WTC11 (cell line): ENCODE measurements around the gene SMG9. TPM values are rescaled to one million over a fixed set of nuclear protein-coding genes. Genes with fewer than 3 reads are reported as not detected.

Experiments used
- ATAC-seq: fragments of 200-7000 bp; cut with Tn5 transposase; 2 replicates; pipeline ENCODE4 v1.10.0; 2021; ENCODE audit warnings: mild to moderate bottlenecking, moderate library complexity
- CTCF ChIA-PET: fragments of 300-600 bp; sonication (Branson Sonifier 250); formaldehyde crosslinking; loops from one replicate; lab custom pipeline; 2021; ENCODE audit warnings: antibody characterized with exemption; lab: Charles Lee
- POLR2A ChIA-PET: fragments of 350-600 bp; sonication (Branson Sonifier 250); formaldehyde crosslinking; loops from one replicate; lab custom pipeline; 2021; ENCODE audit warnings: antibody characterized with exemption; lab: Charles Lee
- DNase-seq: peaks from one replicate; pipeline ENCODE4 v3.0.0; 2021; ENCODE audit warnings: low spot score
- H3K27ac Mint-ChIP-seq: 2 replicates; pipeline ENCODE4 v1.8.0; 2021; ENCODE audit warnings: mixed read lengths
- H3K27me3 Mint-ChIP-seq: 2 replicates; pipeline ENCODE4 v1.8.0; 2021; ENCODE audit warnings: low read depth, mild to moderate bottlenecking, moderate library complexity, mixed read lengths
- H3K36me3 Mint-ChIP-seq: 2 replicates; pipeline ENCODE4 v1.8.0; 2021; ENCODE audit warnings: mixed read lengths
- H3K4me1 Mint-ChIP-seq: 2 replicates; pipeline ENCODE4 v1.8.0; 2022; ENCODE audit warnings: mixed read lengths
- H3K4me3 Mint-ChIP-seq: 2 replicates; pipeline ENCODE4 v1.8.0; 2021; ENCODE audit warnings: mild to moderate bottlenecking, moderate library complexity, mixed read lengths
- H3K9me3 Mint-ChIP-seq: 2 replicates; pipeline ENCODE4 v1.8.0; 2021; ENCODE audit warnings: mixed read lengths
- AR ChIP-seq: fragments of 250-450 bp; sonication (Bioruptor Pico); IDR thresholded peaks from 2 replicates; pipeline ENCODE4 v1.9.0; 2021; ENCODE audit warnings: mild to moderate bottlenecking
- ATF3 ChIP-seq: sonication (generic); formaldehyde crosslinking; conservative IDR thresholded peaks from 2 replicates; pipeline ENCODE4 v1.8.1; 2022; ENCODE audit warnings: mild to moderate bottlenecking, missing genetic modification reagents
- CREB1 ChIP-seq: sonication (generic); formaldehyde crosslinking; IDR thresholded peaks from 2 replicates; pipeline ENCODE4 v1.8.0; 2023; ENCODE audit warnings: mild to moderate bottlenecking, missing genetic modification reagents
- CREM ChIP-seq: sonication (generic); formaldehyde crosslinking; IDR thresholded peaks from 2 replicates; pipeline ENCODE4 v1.8.1; 2022; ENCODE audit warnings: mild to moderate bottlenecking, missing genetic modification reagents, moderate library complexity
- E2F4 ChIP-seq: sonication (generic); formaldehyde crosslinking; IDR thresholded peaks from 2 replicates; pipeline ENCODE4 v1.8.1; 2022; ENCODE audit warnings: low read depth, mild to moderate bottlenecking, moderate library complexity, missing genetic modification reagents, borderline replicate concordance
- ERG ChIP-seq: fragments of 250-450 bp; sonication (Bioruptor Pico); IDR thresholded peaks from 2 replicates; pipeline ENCODE4 v1.8.0; 2021; ENCODE audit warnings: mild to moderate bottlenecking
- ETV6 ChIP-seq: sonication (generic); formaldehyde crosslinking; IDR thresholded peaks from 2 replicates; pipeline ENCODE4 v1.8.1; 2022; ENCODE audit warnings: mild to moderate bottlenecking, missing genetic modification reagents
- FOXP1 ChIP-seq: sonication (generic); formaldehyde crosslinking; IDR thresholded peaks from 2 replicates; pipeline ENCODE4 v1.8.0; 2022; ENCODE audit warnings: missing genetic modification reagents, mild to moderate bottlenecking, moderate library complexity, borderline replicate concordance
- GTF2I ChIP-seq: fragments of 250-450 bp; sonication (Bioruptor Pico); conservative IDR thresholded peaks from 2 replicates; pipeline ENCODE4 v1.4.0; 2021; ENCODE audit warnings: mild to moderate bottlenecking
- HMGXB4 ChIP-seq: sonication (generic); formaldehyde crosslinking; IDR thresholded peaks from 2 replicates; pipeline ENCODE4 v1.8.1; 2023; ENCODE audit warnings: mild to moderate bottlenecking, moderate library complexity, missing genetic modification reagents
- IRF2 ChIP-seq: sonication (generic); formaldehyde crosslinking; IDR thresholded peaks from 2 replicates; pipeline ENCODE4 v1.8.0; 2022; ENCODE audit warnings: low read depth, missing genetic modification reagents, borderline replicate concordance
- KAT7 ChIP-seq: sonication (generic); formaldehyde crosslinking; IDR thresholded peaks from 2 replicates; pipeline ENCODE4 v1.8.1; 2023; ENCODE audit warnings: missing genetic modification reagents, mild to moderate bottlenecking, borderline replicate concordance
- MYBL2 ChIP-seq: sonication (generic); formaldehyde crosslinking; IDR thresholded peaks from 2 replicates; pipeline ENCODE4 v1.8.1; 2023; ENCODE audit warnings: mild to moderate bottlenecking, moderate library complexity, missing genetic modification reagents
- RORB ChIP-seq: fragments of 250-450 bp; sonication (Bioruptor Pico); IDR thresholded peaks from 2 replicates; pipeline ENCODE4 v1.9.0; 2021; ENCODE audit warnings: mild to moderate bottlenecking
- USF2 ChIP-seq: sonication (generic); formaldehyde crosslinking; IDR thresholded peaks from 2 replicates; pipeline ENCODE4 v1.8.1; 2023; ENCODE audit warnings: mild to moderate bottlenecking, missing genetic modification reagents, moderate library complexity
- ZBTB21 ChIP-seq: sonication (generic); formaldehyde crosslinking; IDR thresholded peaks from 2 replicates; pipeline ENCODE4 v1.8.1; 2023; ENCODE audit warnings: mild to moderate bottlenecking, missing genetic modification reagents, borderline replicate concordance
- ZNF263 ChIP-seq: sonication (generic); formaldehyde crosslinking; IDR thresholded peaks from 2 replicates; pipeline ENCODE4 v1.8.1; 2022; ENCODE audit warnings: low read depth, mild to moderate bottlenecking, moderate library complexity, missing genetic modification reagents
- ZNF281 ChIP-seq: sonication (generic); formaldehyde crosslinking; IDR thresholded peaks from 2 replicates; pipeline ENCODE4 v1.8.0; 2023; ENCODE audit warnings: mild to moderate bottlenecking, missing genetic modification reagents
- ZNF317 ChIP-seq: sonication (generic); formaldehyde crosslinking; IDR thresholded peaks from 2 replicates; pipeline ENCODE4 v1.8.1; 2023; ENCODE audit warnings: low read depth, mild to moderate bottlenecking, moderate library complexity, missing genetic modification reagents, borderline replicate concordance
- ZNF671 ChIP-seq: fragments of 250-450 bp; sonication (Bioruptor Pico); IDR thresholded peaks from 2 replicates; pipeline ENCODE4 v1.8.0; 2021; ENCODE audit warnings: mild to moderate bottlenecking
- total RNA-seq: library from RNA; stranded (reverse); gene quantifications from 3 replicates; pipeline ENCODE4 v1.2.3, GENCODE V29; 2021

Gene SMG9
- total RNA-seq, 1 experiment from 2014 or later: 25.7 TPM

GRCh38 chr19:43721469-43722048 lies 33.2 kb downstream of the SMG9 start:
- CTCF ChIA-PET: interaction anchor here (0.8 to 1.9 kb wide), 5 partner anchors 22 to 78 kb away, joined by 3 to 7 read pairs (median 5); no protein-coding TSS in a partner anchor
- Mint-ChIP-seq H3K36me3 (no peaks in the 10 kb centered on the region), H3K27ac (no peak overlapping the region), H3K9me3 (no peaks in the 10 kb centered on the region), H3K27me3 (no peaks in the 10 kb centered on the region), H3K4me1 (no peaks in the 10 kb centered on the region), H3K4me3 (no peak overlapping the region)
- TF ChIP-seq ZNF671 (CRISPR knock-in tag): no peak
- no peak for TF ChIP-seq FOXP1 (CRISPR knock-in tag)
- TF ChIP-seq ZNF281 (CRISPR knock-in tag): no peak
- no peak for TF ChIP-seq CREB1 (CRISPR knock-in tag)
- TF ChIP-seq ETV6 (CRISPR knock-in tag): no peak
- no peak for TF ChIP-seq HMGXB4 (CRISPR knock-in tag)
- TF ChIP-seq ZNF263 (CRISPR knock-in tag): no peak
- TF ChIP-seq ZNF317 (CRISPR knock-in tag): no peak
- no peak for TF ChIP-seq IRF2
- TF ChIP-seq E2F4: no peak
- DNase-seq: no peak
- POLR2A ChIA-PET: interaction anchor here (0.6 to 0.7 kb wide), 2 partner anchors 53 to 224 kb away, joined by 3 read pairs; no protein-coding TSS in a partner anchor
- ATAC-seq: no peak

GRCh38 chr19:43720936-43721335 lies 33.8 kb downstream of the SMG9 start:
- Mint-ChIP-seq H3K4me3 (no peak overlapping the region), H3K4me1 (no peaks in the 10 kb centered on the region), H3K36me3 (no peaks in the 10 kb centered on the region), H3K27ac (no peak overlapping the region), H3K27me3 (no peaks in the 10 kb centered on the region), H3K9me3 (no peaks in the 10 kb centered on the region)
- no peak for DNase-seq
- CTCF ChIA-PET: interaction anchor here (0.6 to 1.9 kb wide), 5 partner anchors 21 to 285 kb away, joined by 3 to 7 read pairs (median 5); no protein-coding TSS in a partner anchor
- POLR2A ChIA-PET: no interaction called here
- no peak for ATAC-seq
- TF ChIP-seq RORB (CRISPR knock-in tag): no peak
- TF ChIP-seq ERG (CRISPR knock-in tag): no peak
- TF ChIP-seq GTF2I: no peak
- TF ChIP-seq ZNF317 (CRISPR knock-in tag): no peak
- no peak for TF ChIP-seq USF2
- TF ChIP-seq KAT7 (CRISPR knock-in tag): no peak
- TF ChIP-seq CREM (CRISPR knock-in tag): no peak
- TF ChIP-seq HMGXB4 (CRISPR knock-in tag): no peak
- TF ChIP-seq MYBL2: no peak
- TF ChIP-seq ZBTB21 (CRISPR knock-in tag): no peak
- no peak for TF ChIP-seq ATF3
- no peak for TF ChIP-seq AR
